Renal cortex interstitium (tissue), 11 donors: ENCODE results near the gene LIFR. TPM values are rescaled to one million over a fixed set of nuclear protein-coding genes. Genes with fewer than 3 reads are reported as not detected.
A peak's percentile ranks its signal among the peaks of the same experiment; 100 is the strongest.

Experiments
- DNase-seq, 11 donors: peaks; one replicate each; pipeline ENCODE4 v3.0.0-alpha.2; 2013; ENCODE audit warnings: low read depth in 9 of 11, low spot score in 4 of 11; ENCODE audit errors: extremely low read depth in 1 of 11
- polyA plus RNA-seq, 3 donors: library from polyadenylated mRNA; unstranded; fragments of 120-200 nt; gene quantifications; one replicate each; pipeline ENCODE4 v1.2.1, GENCODE V29; 2013; ENCODE audit not compliant: insufficient read length in 3 of 3

The LIFR gene
- polyA plus RNA-seq, 3 donors = 74.6 to 96.9 (median 82.8) TPM

- no peak for DNase-seq
Measured at GRCh38 chr5:38483805-38484398, 72.5 kb downstream of the LIFR start.

GRCh38 chr5:38479315-38479904 is 77.0 kb downstream of the LIFR start:
- DNase-seq = no peak

DNA sequence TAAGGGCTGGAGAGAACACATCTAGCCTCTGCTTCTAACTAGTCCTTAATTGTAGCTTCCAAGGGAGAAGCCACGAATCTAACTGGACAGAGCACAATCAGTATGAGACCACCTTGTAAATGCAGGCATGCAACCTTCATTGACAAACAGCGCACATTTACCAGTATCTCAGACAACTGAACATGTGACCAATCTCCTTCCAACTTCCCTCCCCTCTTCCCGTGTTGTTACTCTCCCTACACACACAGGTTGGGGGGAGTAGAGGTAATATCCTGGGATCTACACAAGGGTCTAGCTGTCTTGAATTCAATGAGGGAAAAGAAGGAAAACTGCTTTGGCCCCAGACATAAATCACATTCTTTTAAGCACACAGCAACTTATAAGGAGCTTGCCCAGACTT is 77.6 kb downstream of the LIFR start:
- DNase-seq = no peak

DNA sequence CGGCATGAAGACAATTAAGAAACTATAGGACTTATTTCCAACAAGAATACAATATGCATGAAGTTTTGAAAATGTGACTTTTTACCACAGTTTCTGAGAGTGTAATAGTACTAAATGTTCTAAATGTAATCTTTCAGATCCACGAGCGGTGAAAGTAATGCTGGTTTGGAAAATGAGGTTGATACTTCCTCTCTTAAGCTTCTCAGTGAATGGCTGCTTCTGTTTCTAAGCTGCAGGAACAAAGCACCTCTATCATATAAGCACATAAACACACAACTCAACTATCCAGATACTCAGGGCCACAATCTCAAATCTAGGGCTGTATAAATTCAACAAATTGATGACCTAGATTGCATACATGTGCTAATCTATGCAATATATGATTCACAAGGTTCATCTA is 78.3 kb downstream of the LIFR start:
- DNase-seq = no peak

GRCh38 chr5:38473008-38473407 is 83.4 kb downstream of the LIFR start:
- no peak for DNase-seq

DNA sequence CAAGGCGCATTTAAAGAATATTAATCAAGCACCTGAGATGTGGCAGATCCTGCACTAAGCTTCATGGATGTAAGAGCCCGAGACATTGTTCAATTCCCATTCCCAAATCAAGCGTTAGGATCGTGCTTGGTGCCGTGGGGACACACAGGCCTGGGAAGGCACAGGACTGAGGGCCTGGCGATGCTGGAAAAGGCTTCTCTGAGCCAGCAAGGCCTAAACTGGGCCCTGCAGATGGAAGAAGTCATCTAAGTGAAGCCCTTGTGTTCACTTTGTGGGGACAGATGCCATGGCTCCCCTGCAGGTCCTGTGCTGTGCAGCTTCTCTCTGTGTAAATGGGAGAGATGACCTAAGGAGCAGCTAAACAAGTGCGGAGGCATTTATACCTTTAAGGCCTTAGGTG is 83.9 kb downstream of the LIFR start:
- no peak for DNase-seq

DNA sequence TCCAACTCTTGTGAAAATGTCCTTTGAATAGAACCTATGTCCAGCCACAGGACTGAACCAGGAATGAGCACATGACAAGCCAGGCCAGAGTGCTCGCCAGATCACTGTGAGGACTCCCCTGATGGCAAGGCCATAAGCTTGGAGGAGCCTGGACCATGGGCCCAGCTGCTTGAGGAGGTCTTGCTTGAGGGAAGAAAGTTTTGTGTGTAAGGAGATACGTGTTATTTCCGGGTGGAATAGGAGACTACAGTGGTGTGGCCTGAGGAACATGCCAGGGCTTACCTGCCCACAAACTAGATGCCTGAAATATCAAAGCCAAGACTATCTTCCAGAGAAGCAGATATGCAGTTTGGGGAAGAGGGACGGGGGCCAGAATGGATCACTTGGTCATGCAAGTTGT is 84.7 kb downstream of the LIFR start:
- no peak for DNase-seq

- no peak for DNase-seq
Measured at GRCh38 chr5:38469707-38470267, 86.7 kb downstream of the LIFR start.

GRCh38 chr5:38468978-38469706 is 87.3 kb downstream of the LIFR start:
- no peak for DNase-seq

GRCh38 chr5:38468202-38468673 is 88.2 kb downstream of the LIFR start:
- no peak for DNase-seq

DNA sequence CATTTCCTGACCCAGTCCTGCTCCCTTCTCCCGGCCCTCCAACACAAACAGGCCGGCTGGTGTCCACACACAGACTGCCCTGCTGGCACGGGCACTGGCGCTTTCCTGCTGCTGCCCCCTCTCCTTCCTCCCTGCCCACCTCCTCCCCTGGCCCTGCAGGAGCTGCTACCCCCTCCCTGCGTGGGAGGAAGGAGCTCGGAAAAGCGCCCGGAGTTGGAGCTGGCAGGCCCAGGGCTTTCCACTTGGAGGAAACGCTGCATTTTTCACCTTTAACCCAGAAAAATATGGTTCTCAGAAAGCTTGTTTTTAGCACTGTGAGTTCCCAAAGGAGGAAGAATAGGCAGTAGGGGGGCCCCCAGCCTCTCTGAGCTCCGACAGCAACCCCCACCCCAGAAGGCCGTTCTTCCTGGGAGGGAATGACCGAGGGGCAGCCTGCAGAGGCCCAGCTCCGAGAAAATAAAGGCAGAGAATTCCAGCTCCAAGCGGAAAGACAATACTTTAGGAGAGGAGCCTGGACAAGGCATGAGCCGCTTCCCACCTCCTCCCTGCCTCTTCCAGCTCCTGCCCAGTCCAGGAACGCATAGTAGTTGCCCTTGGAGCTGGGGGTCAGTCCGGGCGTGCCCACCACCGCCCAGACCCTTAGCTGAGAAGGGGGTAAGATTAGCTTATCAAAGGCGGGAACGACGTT is 88.9 kb downstream of the LIFR start:
- DNase-seq = peak in 10 of 11 donors; percentile 53 to 80 (median 59)

- no peak for DNase-seq
Measured at GRCh38 chr5:38466424-38467189, 89.8 kb downstream of the LIFR start.

DNA sequence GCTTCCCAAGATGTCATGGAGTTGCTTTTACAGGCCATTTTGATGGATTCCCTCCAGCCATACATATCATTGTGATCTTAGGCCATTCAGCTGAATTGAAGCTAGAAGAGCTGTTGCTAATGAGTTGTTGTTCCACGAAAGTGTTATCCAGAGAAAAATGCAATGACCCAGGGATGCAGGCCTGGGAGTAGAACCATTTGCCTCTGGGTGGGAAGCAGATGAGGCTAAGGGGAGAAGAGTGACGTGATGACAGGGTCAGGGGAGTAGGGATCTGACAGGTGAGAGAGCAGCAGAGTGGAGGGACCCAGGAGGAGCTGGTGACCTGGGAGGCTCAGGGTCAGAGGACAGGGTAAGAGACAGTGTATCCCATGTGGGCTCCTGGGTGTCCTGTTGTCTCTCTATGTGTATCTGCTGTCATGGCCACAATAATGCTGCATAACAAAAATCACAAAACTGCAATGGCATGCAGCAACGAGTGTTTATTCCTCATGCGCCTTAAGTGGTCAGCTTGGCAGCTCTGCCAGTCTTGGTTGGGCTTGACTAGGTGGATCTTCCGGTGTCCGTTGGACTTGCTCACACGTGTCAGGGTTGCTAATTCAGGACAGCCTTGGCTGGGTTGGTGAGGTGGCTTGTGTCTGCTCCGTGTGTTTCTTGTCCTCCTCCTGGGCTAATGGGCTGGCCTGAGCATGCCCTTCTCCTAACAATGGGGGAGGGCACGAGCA is 90.6 kb downstream of the LIFR start:
- DNase-seq = no peak

DNA sequence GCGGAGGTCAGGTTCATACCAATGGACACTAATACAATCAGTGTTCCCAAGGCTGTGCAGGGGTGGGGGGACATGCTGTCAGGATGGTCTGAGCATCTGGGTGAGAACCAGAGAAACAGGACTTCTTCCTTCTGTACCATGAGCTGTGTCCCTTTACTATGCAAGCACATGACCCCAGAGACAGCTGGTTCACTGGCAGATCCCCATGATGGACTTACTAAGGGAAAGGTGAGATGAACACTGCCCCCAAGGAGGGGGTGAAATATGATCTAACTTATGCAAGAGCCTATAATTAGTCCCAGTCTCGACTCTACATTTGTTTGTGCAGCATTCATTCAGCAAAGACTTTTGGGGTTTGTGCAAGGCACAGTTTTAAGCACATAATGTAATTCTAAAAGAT is 91.4 kb downstream of the LIFR start:
- DNase-seq = no peak

- DNase-seq = peak in 10 of 11 donors; percentile 36 to 83 (median 61)
Measured at GRCh38 chr5:38463634-38464521, 92.6 kb downstream of the LIFR start.

DNA sequence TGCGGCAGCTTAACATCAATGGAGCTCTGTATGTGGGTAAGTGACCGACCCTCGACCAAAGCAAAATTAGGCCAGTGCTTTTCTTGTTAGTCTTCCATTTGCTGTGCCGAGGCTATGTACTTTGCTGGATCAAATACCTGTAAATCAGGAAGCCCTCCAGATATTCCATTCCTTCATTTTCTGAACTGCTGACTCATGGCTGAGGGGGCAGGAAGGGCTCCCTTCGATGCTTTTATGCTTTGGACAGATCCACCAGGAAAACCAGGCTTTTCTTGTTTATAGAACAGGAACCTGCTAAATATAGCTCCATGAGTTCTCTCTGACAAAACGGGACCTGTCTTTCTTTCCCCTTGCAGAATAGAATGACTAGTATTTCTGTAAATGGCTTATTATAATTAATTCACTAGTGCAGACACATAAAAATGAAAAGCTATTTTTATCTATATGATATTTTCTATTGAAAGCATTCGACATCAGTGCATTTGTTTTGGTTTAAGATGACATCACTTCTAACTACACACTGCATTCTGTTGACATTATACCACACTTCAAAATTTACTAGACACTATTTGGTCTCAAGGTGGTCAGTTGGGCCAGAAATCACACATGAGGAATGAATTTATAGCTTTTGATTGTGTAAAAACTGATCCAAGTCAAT is 93.3 kb downstream of the LIFR start:
- no peak for DNase-seq

GRCh38 chr5:38458174-38458573 is 98.3 kb downstream of the LIFR start:
- no peak for DNase-seq
